Bone marrow (tissue), 2 donors: ENCODE data around the gene IL18.
"Not testable (repeated sequence)": the region's sequence is repeated elsewhere in the genome, so short reads cannot be mapped to it uniquely, and the experiment has no call there.

Experiments used
- DNase-seq, 2 donors: peaks; one replicate each; lab custom pipeline; 2025; lab: John Stamatoyannopoulos, UW

Gene IL18

DNA sequence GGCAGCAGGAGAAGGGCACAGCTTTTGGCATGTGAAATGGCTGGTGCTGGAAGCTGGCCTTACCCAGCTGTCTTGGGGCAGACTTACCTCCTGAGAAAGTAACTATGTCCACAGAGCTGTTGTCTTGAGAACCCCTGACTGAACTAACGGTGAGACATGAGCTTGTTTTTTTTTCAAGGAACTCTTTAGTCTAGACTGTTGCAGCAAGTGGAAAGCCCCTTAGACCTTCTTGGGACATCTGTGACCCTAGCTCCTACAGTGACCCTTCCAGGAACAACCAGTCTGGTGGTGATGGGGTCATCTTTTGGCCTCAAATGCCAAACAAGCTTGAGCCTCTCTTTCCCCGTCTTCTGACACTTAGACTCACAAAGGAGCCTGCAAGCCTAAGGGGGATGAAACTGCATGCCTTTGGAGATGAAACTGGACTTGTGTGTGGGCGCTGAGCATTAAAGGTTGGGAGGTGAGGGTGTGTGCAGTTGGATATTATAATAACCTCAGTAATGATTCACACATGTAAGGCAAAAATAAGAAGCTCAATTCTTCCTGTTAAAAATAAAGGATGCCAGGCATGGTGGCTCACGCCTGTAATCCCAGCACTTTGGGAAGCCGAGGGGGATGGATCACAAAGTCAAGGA, 41.8 kb downstream of the IL18 start:
- DNase-seq = no peak

DNA sequence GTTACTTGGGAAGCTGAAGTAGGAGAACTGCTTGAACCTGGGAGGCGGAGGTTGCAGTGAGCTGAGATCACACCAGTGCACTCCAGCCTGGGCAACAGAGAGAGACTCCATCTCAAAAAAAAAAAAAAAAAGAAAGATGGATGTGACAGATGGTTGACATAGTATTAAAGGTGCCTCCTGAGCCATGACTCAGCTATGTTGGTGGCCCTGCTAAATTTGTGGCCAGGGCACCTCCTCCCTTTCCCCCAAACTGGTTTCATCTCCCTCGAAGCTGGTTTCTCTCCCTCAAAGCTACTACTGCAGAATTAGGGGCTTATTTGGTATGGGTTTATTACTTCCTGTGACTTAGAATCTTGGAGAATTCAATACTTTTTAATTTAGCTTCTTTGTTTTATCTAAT, 45.7 kb downstream of the IL18 start:
- no peak for DNase-seq

DNA sequence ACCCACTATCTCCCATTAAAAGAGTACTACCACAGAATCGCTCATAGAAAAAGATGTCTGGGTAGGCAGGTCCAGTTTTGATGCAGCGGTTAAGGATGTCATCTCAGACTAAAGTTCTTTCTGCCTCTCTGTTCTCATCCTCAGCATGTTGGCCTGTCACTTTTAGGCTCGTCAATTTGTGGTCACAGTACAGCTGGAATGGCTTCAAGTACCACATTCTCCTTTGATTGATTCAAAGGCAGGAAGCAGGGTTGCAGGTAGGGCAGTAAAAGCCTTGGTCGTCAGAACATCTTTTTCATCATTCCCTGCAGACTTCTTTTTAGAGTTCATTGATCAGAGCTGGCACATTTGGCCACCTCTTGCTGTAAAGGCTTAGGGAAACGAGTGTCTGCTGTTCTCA, 48.5 kb downstream of the IL18 start:
- DNase-seq = no peak

DNA sequence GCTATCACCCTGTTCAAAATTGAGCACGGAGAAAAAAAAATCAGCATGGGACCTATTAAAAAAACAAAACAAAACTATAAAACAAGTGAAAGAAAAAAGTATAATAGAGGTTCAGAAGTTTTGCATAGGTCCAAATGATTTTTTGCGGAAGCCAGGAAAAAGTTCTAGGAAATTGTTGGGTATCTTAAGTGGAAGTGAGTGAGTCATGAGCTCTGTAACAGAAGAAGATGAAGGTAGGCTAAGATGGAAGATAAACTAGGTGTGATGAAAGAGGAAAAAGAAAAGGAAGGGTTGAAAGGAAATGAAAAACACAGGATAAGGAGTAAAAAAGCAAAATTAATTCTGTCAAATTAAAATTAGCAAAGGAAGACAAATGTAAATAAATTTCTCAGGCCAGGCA, 49.4 kb downstream of the IL18 start:
- no peak for DNase-seq

DNA sequence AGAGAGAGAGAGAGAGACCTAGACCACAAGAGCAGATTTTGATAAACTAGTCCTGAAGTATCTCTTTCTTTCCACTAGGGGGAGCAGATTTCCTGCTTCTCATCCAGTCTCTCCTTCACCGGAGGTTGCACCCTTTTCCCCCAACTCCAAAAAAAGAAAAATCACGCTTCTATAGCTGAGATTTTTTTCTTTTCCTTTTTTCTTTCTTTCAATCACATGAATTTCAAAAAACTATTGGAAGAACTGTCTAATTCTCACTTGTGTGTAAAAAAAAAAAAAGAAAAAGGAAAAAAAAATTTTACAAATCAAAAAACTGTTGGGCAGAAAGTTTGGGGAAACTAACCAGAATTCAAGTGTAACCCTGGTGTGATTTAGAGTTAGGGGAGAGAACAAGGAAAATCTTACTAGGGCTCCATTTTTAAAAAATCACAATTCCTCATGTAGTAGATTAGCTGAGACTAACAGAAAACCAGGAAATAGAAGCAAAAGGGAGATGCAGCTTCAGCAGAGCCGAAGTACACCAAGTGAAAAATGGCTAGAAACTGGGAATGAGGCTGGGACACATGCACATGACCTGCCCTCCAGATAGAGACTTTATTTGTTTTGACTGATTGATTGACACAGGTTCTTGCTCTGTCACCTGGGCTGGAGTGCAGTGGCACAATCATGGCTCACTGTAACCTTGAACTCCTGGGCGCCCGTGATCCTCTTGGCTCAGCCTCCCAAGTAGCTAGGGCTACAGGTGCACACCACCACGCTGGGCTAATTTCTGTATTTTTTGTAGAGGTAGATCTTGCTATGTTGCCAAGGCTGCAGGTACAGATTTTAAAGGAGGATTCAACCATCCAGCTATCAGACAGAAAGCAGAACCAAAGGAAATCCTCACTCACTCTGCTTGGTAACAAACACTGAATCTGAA, 50.1 kb downstream of the IL18 start:
- DNase-seq = peak in 1 of 2 donors; percentile 68

DNA sequence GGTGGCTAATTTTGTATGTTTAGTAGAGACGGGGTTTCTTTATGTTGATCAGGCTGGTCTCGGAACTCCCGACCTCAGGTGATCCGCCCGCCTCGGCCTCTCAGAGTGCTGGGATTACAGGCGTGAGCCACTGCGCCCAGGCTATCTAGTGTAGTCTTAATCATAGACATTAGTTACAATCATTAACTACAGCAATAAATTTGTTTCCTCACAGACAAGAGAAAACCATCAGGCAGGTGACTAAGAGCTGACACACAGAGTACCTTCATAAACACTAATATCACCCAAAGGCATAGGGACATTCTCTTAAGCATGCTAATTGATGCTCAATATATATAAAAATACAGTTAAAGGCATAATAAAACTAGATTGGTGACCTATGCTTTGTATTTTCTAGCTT, 57.8 kb downstream of the IL18 start:
- DNase-seq = no peak

DNA sequence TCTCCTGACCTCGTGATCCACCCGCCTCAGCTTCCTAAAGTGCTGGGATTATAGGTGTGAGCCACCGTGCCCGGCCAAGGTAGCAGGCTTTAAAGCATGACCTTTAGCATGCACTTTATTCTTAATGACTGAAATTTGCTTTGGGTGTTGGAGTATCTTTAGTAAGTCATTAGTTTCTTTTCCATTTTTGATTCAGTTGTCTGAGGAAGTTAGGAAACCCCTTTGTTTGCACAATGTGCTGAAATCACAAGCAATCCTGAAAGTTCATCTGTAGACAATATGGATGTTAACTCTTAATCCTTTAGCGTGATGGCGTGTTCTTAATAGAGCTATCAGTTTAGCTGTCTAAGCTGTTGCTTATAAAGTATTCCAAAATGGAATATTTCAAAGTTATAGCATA, 60.4 kb downstream of the IL18 start:
- DNase-seq = no peak

DNA sequence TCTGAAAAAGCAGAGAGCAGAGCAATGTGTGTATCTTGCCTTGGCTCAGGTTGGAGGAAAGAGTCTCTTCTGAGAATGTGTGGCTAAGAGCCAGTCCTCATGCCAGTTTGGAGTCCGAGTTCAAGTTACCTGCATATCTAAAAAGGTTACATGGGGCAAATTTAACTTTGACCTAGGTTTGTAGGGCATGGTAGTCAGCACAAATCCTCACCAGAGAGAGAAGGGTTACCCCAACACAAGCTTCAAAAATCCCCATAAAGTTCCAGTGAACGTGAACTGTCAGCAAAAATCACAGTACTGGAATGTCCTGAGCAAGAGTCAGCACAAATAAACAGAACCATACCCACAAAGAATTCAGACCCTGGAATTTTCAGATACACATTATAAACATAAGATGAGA, 63.4 kb downstream of the IL18 start:
- no peak for DNase-seq

DNA sequence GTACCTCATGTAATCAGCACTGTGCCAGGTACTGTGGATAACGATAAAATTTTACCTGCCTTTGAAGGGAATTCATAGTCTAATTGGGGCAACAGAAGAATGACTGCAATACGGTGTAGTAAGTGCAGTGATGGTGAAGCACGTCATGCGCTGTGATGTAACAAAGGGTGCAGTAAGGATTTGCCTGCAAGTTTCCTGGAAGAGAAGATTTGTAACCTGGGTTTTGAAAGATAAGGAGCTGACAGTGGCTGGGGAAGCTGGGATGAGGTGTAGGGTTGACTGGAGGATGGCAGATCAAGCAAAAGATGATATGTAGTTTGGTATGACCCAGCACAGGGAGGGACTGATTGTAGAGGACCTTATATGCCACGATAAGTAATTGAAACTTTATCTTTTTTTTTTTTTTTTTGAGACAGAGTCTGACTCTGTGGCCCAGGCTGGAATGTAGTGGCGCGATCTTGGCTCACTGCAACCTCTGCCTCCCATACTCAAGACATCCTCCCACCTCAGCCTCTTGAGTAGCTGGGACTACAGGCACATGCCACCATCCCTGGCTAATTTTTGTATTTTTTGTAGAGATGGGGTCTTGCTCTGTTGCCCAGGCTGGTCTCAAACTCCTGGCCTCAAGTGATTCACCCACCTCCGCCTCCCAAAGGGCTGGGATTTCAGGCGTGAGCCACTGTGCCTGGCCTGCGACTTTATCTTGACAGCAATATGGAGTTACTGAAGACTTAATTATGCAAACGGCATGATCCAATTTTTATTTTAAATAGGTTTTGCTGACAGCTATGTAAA, 66.0 kb downstream of the IL18 start:
- DNase-seq = no peak

DNA sequence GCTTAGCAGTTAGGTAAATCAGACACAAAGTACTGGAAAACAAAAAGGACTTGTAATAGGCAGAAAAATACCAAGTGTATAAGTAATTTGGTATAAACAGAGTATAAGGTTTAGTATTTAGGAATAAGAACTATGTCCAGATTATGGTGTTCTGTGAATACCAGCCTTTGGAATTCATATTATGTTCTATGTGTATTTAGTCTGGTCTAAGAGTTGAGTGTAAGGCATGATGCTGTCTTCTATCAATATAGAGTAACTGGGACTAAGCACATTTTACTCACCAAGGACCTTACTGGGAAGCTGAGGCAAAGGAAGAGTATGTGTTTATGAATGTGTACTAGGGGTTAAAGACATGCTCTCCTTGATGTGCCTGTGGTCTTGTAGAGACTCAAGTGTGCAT, 67.7 kb downstream of the IL18 start:
- DNase-seq = no peak

DNA sequence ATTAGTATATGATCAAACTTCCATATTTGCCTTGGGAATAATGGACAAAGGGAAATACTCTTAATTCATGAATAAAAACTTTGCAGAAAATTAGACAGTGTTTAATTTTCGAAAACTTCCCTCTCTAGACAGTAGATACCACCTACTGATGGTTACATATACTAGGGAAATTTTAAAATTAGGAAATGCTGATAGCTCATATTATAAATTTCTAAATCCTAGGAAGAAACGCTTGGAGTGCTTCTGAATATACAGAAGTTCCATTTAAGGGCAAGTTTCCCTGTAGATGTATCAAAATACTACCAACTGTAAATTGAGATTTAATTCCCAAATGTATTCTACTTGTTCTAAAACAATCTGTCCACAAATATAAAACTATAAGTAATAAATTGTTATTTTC, 68.6 kb downstream of the IL18 start:
- not testable (repeated sequence) for DNase-seq
